Fibroblast of skin of left biceps (primary cell): Measurements from ENCODE around the gene PEX5.
"Not testable (repeated sequence)": the region's sequence is repeated elsewhere in the genome, so short reads cannot be mapped to it uniquely, and the experiment has no call there.

Source experiments
- DNase-seq, 2 experiments: peaks; one replicate each; pipeline ENCODE4 v3.0.0-alpha.2; 2013; ENCODE audit warnings: low read depth in 2 of 2

PEX5 gene

DNA sequence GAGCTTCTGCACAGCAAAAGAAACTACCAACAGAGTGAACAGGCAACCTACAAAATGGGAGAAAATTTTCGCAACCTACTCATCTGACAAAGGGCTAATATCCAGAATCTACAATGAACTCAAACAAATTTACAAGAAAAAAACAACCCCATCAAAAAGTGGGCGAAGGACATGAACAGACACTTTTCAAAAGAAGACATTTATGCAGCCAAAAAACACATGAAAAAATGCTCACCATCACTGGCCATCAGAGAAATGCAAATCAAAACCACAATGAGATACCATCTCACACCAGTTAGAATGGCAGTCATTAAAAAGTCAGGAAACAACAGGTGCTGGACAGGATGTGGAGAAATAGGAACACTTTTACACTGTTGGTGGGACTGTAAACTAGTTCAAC lies 24.3 kb downstream of the PEX5 start:
- DNase-seq: not testable (repeated sequence)

DNA sequence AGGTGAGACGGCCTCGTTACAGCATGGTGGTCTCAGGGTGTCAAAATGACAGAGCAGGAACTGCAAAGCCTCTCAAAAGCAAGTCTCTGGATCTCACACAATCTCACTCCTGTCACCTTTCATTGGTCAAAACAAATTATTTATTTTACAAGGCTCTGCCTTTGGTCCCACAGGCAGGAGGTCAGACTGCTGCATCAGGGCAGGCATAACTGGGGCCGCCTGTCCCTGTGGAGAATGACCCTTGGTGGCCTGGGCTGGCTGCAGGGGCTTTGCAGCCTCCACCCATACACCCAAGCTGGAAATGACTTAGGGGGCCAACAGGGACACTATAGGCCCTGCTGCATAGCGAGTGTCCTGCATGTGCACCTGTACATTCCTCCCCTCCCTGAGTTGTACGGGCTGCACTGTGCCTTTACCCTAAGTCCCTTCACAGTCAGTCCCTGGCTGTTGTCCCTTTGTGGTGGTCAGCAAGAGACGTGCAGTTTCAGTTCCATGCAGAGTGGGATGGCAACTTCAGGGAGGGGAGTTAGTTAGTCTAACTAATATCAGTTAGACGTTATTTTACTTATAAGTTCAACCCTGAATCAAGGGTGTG lies 28.1 kb downstream of the PEX5 start:
- DNase-seq: no peak

DNA sequence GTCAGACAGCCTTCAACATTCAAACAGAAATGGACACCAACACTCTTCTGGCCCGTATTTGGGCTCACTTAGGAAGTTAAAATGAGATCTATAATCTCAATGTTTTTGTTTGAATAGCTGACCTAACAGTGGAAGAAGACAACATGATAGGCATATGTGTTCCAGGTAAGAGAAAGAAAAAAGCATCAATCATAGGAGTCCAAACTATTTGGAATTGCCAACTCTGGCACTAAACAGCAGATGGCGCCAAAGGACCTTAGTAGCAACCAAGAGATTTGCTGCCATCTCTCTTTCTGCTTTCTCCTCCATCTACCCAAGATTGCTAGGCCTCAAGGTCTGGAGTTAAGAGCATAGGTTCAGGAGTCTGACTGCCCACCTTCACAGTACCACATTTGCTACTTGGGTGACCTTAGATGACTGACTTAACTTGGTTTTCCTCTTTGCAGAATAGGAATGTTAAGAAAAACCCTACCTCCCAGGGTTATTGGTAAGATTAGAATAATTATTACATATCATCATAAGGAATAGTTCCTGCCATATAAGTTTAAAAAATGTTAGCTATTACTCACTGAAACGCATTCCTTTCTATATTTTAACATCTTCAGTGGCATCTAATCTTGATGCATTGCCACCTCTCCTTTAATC lies 30.2 kb downstream of the PEX5 start:
- DNase-seq: peak; percentile 37 to 41

DNA sequence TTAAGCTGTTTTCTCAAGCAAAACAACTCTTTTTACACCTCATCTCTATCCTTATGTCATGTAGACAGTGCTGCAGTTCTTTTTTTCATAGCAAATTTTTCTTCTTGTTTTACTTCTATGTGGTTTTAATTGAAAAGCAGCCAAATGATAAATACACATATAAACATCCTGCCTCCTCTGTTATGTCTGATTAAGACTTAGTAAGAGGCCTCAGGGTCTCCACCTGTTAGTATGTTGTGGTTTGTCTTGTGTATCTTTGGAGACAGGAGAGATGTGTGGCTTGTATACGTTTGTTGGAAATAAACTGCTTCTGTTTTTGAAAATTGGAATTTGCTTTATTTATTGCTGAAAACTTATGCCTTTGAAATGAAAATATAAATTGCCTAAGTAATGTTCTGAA lies 32.0 kb downstream of the PEX5 start:
- no peak for DNase-seq

DNA sequence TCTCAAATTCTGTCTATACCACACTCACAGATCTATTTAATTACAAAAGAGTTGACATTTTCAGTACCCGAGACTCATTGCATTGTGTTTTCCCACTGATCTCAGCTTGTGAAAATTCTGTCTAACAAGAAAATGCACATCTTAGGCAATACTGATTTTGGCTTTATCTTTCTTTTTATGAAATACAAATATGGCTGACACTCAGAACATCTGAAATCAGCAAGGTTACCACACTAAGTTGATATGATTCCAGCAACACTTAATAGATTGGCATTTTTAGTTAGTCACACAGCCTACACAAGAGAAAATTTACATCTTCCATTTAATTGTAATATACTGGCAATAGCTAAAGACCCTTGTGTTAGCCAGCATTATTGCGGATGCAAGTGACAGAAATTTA lies 40.3 kb downstream of the PEX5 start:
- no peak for DNase-seq

DNA sequence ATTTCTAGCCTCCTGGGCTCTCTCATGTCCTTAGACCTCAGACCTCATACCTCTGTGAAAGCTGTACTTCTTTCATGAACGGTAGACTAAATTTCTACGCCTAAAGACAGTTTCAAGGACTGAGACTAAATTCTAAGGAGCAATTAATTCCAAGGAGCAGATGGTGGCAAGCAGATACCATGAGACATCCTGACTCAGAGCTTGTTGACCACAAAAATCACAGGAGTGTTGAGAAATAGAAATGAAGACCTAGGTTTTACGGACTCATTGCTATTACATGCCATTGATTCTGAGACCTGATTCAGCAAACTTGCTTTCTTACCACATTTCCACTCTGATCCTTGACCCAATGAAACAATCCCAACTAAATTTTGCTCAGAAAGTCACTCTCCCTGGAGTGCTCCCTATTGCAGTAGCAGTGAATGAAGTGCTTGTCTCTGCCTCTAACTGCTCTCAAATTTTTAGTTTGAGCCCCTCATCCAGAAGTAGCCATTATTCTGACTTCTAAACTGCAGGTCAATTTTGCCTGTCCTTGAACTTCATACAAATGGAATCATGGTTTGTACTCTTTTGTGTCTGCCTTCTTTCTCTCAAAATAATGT lies 52.0 kb downstream of the PEX5 start:
- DNase-seq: peak; percentile 12 to 16

DNA sequence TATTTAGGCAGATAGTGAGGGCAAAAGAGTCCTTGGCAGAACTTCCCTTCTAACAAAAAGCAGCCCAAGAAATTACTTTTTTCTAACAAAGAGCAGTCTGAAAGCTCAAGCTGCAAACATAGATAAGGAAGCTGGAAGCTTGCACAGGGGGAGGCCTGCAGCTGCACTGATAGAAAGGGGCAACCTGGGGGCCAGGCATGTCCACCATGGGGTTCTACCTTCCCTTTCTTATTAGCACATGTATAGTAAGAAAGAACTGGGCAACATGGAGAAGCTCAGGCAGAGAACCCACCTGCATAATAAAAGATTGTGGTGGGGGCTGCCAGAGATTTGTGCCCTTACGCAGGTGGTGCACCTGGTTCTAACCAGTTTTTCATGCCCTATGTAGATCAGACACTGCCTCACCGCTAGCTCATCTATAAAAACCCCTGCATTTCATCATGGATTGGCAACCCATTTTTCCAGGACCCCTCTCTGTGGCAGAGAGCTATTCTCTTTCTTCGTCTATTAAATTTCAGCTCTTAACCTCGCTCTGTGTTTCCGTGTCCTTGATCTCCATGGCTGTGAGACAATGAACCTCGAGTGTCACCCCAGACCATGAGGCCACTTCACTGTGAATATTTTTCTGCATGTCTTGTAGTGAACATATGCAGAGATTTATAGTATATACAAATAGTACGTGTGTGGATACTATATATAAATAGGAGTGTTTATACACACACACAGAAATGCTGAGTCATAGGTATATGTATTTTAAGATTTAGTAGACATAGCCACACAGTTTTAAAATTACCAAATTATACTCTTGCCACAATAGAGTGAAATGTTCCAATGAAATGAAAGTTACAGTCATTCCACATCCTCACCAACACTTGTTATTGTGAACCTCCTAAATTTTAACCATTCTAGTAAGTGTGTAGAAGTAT lies 53.0 kb downstream of the PEX5 start:
- no peak for DNase-seq

DNA sequence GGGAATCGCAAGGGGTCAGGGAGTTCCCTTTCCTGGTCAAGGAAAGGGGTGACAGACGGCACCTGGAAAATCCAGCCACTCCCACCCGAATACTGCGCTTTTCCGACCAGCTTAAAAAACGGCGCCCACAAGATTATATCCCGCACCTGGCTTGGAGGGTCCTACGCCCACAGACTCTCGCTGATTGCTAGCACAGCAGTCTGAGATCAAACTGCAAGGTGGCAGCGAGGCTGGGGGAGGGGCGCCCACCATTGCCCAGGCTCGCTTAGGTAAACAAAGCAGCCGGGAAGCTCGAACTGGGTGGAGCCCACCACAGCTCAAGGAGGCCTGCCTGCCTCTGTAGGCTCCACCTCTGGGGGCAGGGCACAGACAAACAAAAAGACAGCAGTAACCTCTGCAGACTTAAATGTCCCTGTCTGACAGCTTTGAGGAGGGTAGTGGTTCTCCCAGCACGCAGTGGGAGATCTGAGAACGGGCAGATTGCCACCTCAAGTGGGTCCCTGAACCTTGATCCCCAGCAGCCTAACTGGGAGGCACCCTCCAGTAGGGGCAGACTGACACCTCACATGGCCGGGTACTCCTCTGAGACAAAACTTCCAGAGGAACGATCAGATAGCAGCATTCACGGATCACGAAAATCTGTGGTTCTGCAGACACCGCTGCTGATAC lies 62.0 kb downstream of the PEX5 start:
- DNase-seq: not testable (repeated sequence)

DNA sequence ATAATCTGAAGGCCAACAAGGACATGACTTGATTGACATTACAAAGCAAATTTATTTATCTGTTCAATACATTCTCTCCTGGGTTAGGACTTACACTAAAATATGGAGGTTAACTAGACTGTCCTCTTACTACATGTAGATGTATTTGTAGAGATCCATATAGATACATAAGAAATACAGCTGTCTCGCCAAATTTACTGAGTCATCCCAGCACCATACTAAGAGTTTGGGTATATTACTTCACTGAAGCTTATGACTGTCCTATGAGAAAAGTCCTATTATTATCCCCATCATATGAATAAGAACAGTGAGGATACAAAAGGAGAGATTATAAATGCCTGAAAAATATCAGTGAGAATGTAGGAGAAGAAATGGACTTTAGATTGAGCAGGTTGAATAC lies 69.6 kb downstream of the PEX5 start:
- DNase-seq: no peak
